GM18526 (cell line): Measurements from ENCODE around the gene GLCE.

Source experiments
- POLR2A ChIP-seq: IDR thresholded peaks from 3 replicates; pipeline ENCODE4 v1.6.1; 2011; ENCODE audit not compliant: insufficient read length; ENCODE audit errors: extremely low read depth

The GLCE gene

DNA sequence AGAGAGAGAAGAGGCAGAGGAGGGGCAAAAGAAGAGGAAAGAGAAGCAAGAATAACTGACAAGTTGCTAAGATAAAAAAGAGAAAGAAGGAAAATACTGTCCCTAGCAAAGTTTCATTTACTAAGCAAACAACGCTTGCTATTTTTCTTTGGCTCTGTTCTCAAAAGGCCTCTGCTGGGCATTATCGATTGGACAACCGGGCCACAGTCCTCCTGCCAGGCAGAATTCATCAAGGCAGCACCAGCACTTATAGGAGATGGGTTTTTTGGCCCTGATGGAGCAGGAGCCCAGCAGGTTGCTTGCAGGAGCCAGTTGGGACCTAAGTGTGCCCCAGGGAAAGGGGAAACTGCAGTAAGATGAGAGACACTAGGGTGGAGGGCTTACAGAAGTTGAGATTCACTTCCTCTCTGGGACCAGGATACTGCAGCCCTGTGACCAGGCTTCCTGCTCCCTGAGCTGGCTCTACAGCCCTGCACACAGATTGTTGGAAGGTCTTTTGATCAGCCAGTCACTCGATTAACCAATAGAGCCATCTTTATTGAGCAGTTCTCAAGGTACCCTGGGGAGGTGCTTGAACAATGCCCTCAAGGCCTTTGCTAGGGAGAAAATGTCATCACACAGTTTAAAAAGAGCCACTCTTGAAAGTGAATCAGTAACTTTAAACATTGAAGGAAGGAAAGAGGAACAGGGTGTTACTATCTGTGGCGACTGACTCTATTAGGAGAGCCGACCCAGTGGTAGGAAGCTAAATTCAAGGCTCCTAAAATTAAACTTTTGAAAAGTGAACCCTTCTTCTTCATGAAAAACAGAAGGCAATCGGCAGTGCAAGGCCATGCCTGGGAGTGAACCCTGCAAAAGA is 28.8 kb upstream of the GLCE start:
- no peak for TF ChIP-seq POLR2A

DNA sequence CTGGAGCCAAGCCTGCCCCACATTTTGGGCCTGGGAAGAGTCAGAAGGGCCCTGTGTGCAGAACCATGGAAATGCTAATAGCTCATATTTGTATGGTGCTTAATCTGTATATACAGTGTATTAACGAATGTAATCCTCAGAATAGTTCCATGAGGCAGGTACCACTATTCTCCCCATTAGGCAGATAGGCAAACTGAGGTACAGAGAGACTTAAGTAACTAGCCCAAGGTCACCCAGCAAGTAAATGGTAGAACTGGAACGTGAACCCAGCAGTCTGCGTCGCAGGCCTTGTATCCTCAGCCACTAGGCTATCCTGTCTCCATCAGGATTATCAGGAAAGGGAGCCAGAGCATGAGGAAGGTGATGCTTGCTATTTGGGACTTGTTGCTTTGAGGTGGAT is 28.0 kb upstream of the GLCE start:
- TF ChIP-seq POLR2A: no peak

DNA sequence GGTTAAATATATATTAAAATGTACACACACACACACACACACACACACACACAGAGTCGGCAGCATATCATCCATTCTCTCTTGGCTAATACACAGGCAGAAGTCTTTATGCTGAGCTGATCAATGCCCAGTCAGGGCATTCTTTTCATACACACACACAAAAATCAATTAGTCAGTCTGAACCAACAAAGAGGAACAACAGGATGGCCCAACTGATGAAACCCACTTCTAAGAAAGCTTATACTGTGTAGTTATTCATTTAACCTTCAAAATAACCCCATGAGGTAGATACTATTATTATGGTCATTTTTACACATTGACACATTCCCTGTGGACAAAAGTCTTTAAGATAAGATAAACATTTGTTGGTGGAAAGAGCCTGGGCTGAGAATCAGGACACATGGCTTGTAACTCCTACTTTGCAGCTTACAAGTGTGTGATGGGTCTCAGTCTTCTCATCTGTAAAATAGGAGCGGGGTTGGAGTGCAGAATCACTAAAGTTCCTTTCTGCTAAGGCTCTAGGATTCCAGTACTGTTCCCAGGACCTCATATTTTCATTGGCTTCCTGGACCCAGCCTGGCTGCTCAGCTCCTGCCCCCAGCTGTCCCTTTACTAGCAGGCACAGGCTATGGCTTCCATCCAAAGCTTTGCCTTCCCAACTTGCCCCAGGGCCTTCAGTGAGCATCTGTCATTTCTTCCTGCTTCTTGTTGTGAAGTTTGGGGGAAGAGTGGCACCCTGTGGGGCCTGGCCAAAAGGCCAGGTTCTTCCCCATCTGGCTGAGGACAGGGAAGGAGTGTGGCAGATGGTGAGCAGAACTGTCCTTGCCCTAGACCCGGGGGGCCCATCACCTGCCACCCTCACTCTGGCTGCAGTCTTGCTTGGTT is 27.2 kb upstream of the GLCE start:
- TF ChIP-seq POLR2A: no peak

DNA sequence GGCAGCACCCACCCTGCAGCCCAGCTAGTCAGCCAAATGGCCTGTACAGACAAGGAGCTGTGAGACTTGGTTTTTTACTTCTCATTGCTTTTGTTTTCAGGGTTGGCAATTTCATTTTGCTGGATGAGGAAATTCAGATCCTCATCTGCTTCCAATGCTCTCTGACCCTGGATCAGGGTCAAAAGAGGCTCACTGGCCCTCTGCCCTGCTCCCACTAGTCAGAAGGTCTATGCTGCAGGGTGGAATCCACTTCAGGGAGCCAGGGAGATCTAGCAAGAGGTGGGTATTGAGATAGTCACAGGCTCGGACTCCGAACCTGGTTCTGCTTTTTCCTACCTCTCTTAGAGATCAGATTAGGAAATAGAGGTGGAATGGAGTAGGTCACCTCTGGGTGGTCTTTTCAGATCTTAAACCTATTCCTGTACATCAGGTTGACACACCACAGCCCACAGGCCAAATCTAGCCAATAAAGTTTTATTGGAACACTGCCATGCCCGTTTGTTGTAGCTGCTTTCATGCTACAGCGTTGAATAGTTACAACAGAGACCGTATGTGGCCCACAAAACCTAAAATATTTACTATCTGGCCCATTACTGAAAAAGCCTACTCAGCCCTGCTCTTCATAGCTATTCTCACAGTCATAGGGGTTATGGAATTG is 26.4 kb upstream of the GLCE start:
- no peak for TF ChIP-seq POLR2A

DNA sequence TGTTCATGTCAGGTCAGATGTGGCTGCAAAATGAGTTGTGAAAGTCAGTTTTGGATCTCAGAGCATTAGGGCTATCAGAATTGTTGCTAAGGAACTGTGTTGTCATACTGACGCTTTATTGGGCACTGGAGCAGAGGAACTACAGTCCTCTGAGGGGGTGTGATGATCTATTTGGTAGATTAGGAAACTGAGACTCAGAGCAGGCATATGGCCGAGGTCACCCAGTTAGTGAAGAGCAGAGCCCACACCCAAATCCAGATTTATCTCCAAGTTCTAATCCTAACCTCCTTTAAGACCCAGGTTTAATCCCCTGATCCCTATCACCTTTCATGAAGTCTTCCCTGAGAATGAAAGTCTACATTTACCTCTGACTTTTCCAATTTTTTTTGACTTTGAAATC is 25.6 kb upstream of the GLCE start:
- no peak for TF ChIP-seq POLR2A

DNA sequence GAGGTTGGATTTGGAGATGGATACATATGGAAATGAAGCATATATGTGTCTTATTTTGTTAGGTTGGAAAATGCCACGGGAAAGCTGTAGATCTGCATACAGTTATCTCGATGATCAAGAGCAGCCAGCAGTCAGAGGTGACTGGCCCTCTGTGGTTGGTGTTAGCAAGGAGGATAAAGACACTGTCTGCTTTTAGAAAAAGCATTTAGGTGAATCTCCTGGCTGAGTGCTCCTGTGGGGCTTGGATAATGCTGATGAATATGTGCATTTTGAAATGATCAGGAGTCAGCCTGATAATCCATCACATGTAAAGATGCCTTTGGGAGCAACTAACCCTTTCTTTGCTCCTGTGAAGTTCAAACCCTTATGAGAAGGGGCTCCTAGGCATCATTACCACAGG is 24.9 kb upstream of the GLCE start:
- no peak for TF ChIP-seq POLR2A

DNA sequence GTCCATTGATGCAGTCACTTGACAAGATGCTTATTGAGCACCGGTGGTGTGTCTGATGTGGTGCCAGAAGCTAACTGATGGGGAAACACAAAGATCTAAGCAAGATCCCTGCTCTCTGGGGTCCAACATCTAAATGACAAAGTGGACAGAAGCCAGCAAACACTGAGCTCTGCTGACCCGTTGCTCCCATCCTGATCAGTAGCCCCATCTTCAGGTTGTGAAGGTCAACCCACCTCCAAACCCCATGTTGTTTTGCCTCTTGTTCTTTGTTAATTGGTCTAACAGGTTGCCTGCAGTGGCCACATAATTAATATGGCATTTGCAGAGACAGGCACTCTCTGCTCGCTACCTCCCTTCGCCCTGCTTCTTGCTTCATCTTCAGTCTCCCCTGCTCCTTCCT is 21.5 kb upstream of the GLCE start:
- TF ChIP-seq POLR2A: no peak

DNA sequence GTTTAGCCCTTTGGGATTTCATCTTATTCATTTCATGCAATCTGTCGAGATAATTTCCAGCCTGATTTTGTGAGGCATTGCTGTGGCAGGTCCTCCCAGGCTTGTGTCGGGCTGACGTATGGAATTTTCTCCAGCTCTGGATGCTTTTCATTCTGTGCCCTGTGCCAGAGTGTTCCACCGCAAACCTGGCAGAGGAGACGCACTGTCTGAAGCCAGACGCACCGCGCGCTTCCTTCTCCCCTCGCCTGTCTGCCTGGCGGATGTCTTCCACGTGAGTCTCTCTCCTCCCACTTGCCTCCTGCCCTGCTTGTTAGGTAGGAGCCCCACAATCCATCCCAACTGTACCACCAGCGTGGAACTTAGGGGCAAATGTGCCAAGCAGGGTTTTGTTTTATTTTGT is 20.1 kb upstream of the GLCE start:
- TF ChIP-seq POLR2A: no peak

DNA sequence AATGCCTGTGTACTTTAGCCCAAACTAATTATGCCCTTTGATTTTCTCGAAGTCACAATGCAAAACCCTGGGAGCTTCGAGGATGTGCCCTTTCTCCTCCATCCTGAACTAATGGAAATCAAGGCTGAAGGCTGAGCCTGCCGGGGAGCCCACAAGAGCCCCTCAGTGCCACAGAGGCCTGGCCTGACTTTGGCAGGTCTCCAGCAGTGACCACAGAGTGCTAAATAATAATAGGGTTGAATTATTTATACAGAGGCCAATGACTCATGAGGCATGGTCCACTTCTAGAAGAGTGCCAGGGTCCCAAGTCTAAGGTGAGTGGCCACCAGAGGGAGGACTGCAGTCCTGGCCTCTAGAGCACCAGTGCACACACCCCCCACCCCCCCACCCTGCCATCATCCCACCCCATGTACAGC is 19.1 kb upstream of the GLCE start:
- no peak for TF ChIP-seq POLR2A

DNA sequence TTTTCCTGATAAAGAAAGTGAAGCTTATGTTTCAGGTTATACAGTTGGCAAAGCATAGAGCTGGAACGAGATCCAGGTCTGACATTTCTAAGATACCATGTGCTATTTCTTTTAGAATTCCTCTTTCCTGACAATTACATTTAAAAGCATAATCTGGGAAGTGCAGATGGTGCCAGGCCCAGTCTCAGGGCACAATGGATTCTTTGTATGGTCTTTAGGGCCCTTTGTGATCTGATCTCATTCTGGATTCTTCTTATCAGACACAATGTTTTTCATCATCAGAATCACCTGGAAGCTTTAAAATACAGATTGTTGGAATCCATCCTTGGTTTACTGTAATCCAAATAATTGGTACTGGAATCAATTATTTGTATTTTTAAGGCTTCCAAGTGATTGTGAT is 18.6 kb upstream of the GLCE start:
- TF ChIP-seq POLR2A: no peak

DNA sequence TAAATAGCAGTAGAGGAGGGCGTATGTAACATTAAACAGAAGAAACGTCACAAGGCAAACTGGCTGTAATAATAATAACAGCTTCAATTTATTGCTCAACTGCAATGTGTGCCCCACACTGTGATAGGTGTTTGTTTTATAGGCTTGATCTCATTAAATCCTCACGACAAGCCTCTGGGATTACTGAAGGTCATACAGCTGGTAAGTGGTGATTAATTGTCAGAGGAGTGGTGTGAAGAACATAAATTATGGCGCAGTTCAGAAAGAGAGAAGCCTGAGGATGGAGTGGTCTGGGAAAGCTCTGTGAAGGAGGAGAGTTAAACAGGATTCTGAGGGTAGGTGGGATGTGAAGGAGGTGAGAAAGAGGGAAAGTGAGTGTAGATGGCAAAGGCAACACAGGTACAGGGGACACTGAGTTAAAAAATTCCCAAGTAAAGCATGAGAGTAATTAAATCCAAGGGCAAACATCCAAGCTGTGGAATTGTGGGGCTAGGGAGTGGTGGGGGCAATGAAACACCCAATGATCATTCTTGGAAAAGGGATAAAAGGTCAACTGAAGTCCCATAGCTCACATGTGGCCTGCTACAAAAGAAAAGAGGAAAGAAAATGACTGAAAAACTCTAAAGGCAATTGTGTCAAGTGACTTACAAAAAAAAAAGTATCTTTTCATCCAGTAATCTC is 16.5 kb upstream of the GLCE start:
- TF ChIP-seq POLR2A: no peak

DNA sequence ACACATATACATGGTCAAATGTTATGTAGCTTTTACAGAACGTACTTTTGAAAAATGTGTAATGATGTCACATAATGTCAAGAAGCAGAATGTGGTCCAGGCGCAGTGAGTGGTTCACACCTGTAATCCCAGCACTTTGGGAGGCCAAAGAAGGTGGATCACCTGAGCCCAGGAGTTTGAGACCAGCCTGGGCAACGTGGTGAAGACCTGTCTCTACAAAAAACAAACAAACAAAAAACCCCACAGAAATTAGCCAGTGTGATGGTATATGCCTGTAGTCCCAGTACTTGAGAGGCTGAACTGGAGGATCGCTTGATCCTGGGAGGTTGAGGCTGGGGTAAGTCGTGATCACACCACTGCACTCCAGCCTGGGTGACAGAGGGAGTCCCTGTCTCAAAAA is 15.9 kb upstream of the GLCE start:
- TF ChIP-seq POLR2A: no peak

DNA sequence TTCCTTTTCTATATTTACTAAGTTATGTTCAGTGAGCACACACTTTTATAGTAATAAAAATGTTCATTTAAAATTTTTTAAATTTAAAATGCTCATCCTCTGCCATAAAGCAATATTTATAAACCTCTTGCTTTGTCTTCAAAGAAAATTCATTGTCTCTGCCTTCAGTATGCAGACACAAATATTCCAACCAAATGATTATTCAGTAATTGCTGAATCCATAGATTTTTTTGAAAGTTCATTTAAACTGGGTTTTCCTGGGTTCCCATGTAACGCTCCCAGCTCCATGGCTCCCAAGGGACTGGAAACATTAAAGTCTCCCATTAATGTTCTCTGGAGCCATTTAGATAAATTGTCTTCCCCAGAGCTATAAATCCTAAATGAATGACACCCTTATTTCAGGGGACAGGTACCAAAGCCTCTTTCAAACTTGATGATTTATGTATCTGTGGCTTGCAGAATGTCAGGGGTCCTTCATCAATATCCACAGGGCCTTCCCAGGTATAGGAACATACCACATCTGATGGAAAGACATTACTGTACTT is 15.2 kb upstream of the GLCE start:
- no peak for TF ChIP-seq POLR2A

DNA sequence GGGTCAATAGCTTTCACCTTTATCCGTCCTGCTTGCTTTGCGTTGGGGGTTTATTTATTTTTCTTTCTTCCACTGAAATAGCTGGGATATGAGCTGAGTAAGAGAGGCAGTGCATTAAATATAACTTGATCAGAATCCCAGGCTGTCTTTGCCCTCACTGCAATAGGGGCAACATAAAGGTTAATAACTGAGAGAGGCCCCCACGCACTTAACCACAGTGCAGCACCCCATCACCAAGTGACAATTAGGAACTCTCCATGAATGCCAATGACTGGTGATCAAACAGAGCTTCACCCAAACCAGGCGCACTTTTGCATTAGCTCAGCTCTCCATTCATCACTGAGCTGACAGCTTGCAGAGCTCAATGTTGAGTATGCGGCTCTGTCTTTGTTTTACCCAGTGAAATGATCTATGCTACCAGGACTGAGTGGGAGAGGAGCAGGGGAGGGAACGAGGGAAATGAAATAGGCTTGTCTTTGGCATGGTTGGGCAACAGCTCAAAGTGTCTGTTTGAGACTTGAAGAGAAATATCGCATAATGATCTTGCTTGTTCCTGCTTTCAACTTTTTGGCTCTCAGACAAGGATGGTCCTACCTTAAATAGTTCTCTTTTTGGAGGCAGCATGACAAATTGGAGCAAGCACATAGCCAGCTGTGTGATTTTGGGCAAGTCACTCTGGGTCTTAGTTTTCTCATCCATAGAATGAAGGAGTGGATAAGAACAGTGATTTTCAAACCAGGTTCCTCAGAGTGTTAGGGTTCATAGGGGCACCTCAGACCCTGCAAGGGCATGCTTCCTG is 14.5 kb upstream of the GLCE start:
- no peak for TF ChIP-seq POLR2A
